Activated naive CD4-positive, alpha-beta T cell treated with anti-CD3 and anti-CD28 coated beads, Interleukin-2, amount 50 U/mL, for 16 hours (primary cell): ENCODE data around the gene IL1RN.

Experiments used
- DNase-seq: peaks from one replicate; pipeline ENCODE4 v3.0.0-alpha.2; 2020

IL1RN gene

DNA sequence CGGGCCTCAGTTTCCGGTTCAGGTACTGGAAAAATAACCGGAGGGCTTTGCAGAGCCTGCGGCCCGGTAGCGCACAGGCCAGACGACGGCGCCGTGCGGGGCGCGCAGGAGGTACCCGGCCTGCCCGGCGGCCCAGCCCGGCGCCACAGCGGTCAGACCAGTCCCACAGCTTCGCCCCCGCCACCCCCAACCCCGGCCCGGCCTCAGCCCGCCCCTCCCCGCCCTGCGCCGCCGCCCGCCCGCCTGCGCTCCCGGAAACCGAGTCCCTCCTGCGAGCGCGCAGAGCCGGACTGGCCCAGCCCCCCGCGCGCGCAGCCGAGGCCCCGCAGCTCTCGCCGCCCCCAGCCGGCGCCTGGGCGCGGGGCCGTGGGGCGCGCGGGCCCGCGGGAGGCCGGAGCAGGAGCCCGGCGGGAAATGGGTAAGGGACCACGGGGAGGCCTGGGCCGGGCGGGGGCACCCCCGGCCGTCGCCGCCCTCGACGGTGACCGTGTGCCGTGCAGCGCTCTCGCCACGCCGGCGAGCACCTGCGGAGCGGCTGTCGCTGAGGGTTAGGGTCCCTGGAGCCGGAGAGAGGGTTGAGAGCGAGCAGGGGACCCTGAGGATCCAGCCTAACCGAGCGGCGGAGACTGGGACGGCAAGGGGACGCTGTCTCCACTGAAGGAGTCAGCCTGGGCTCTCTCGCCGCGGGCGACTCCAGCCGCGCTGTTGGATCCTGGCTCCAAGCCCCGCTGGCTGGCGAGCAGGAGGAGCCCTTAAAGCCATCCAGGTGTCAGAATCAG lies 29.9 kb downstream of the IL1RN start:
- peak; percentile 60 for DNase-seq

DNA sequence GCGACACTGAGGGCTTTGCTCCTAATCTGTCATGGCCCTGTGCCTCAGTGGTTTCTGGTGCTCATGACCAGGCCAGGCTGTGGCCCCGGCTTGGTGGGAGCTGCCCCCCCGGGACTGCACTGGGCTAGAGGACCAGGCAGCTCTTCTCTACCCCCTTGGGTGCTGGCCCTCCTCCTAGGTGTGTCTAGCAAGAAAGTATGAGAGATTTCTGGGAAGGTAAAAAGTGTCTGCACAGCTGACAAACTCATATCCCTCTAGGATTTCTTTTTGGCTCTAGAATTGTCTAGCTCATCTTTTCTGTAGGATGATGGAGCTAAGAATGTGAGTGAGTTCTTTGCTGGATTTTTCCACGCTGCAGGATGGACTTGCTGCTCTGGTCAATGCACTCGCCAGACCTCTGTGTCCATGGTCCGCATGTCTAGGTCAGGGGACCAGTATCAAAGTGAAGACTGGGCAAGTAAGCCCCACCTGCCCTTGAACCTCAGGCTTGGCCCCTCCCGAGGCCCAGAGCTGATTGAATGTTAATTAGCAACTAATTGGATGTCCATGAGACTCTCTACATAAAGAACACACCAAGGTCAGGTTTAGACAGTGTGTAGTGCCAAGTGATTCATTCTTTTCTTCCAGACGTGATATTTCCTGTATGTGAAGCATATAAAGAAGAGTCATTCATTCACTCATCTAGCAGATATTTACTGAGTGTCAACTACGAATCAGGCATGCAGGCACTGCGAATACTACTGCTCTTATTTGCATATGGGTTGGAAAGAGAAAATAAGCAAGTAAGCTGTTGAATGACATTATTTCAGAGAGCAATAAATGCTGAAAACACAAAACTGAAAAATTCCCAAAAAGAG lies 30.7 kb downstream of the IL1RN start:
- DNase-seq, result no peak

DNA sequence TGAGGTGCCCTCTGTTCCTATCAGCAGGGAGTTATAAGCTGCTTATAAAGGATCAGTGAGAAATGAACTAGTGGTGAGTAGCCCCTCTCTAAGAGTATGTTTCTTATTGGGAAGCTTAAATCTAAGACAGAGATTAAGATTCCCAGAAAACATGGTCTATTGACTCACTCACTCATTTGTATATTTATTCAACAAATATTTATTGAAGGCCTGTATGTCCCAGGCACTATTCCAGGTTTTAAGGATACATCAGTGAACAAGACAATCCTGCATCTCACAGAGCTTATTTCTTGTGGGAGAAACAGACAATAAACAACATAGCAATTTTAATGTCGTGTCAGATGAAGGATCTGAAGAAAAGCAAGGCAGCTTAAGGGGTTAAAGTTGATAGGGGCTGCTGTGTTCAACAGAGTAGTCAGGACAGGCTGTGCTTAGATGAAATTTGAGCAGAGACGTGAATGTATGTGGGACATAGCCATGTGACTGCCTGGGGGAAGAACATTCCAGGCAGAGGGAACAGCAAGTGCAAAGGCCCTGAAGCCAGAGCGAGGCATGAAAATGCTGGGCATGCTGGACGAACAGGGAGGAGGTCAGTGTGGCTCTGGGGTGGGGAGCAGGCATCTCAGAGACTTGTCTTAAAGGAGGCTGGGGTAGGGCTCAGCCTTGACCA lies 31.6 kb downstream of the IL1RN start:
- DNase-seq, result no peak

DNA sequence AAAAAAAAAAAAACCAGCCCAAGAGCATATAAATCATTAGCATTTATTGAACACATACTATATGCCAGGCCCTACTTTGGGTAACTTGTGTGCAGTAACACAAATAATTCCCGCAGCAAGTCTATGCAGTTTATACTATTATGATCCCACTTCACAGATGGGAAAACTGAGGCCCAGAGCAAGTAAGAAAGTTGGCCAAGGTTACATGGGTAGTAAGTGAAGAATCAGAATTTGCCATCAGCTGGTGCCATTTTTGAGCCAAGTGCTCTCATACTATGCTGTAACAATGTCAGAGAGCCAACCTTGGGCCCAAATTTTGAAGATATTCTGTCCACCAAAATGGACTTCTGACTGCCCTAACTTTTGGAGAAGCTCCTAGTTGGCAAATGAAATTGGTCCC lies 32.9 kb downstream of the IL1RN start:
- DNase-seq, result no peak

- no peak for DNase-seq
These were observed 33.6 kb downstream of the IL1RN start for GRCh38 chr2:113160962-113161361.

DNA sequence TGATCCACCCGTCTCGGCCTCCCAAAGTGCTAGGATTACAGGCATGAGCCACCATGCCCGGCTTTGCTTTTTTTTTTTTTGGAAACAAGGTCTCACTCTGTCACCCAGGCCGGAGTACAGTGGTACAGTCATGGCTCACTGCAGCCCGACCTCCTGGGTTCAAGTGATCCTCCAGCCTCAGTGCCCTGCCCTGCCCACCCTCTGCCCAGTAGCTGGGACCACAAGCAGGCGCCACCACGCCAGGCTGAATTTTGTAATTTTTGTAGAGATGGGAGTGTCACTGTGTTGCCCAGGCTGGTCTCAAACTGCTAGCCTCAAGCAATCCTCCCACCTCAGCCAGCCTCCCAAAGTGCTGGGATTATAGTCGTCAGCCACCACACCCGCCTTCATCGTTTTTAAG lies 34.8 kb downstream of the IL1RN start:
- no peak for DNase-seq

- no peak for DNase-seq
These were observed 35.5 kb downstream of the IL1RN start for GRCh38 chr2:113162869-113163268.

GRCh38 chr2:113164215-113164929 lies 37.0 kb downstream of the IL1RN start:
- no peak for DNase-seq

- no peak for DNase-seq
These were observed 37.7 kb downstream of the IL1RN start for GRCh38 chr2:113164930-113165585.

GRCh38 chr2:113166187-113166645 lies 38.8 kb downstream of the IL1RN start:
- no peak for DNase-seq

GRCh38 chr2:113167115-113167932 lies 39.9 kb downstream of the IL1RN start:
- peak; percentile 46 for DNase-seq

GRCh38 chr2:113167962-113168340 lies 40.6 kb downstream of the IL1RN start:
- no peak for DNase-seq

DNA sequence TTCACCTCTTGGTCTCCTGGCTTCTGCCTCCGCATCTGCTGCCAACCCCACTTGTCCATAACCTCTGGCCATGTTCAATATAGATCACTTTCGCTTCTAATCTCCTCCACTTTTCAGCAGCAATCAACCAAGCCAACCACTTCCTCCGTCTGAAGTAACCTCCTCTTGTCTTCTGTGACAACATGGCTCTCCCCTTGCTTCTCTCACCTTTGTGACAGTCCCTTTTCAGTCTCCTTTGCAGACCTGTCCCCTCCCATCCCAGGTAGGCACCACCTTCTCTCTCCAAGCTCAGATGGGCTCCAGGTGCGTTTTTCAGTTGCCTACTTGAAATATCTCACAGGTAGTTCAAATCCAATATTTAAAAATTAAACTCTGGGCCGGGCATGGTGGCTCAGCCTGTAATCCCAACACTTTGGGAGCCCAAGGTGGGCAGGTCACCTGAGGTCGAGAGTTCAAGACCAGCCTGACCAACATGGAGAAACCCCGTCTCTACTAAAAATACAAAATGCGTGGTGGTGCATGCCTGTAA lies 41.7 kb downstream of the IL1RN start:
- DNase-seq, result no peak

- DNase-seq, result no peak
These were observed 42.2 kb downstream of the IL1RN start for GRCh38 chr2:113169586-113169985.

- no peak for DNase-seq
These were observed 44.1 kb downstream of the IL1RN start for GRCh38 chr2:113171334-113172075.

DNA sequence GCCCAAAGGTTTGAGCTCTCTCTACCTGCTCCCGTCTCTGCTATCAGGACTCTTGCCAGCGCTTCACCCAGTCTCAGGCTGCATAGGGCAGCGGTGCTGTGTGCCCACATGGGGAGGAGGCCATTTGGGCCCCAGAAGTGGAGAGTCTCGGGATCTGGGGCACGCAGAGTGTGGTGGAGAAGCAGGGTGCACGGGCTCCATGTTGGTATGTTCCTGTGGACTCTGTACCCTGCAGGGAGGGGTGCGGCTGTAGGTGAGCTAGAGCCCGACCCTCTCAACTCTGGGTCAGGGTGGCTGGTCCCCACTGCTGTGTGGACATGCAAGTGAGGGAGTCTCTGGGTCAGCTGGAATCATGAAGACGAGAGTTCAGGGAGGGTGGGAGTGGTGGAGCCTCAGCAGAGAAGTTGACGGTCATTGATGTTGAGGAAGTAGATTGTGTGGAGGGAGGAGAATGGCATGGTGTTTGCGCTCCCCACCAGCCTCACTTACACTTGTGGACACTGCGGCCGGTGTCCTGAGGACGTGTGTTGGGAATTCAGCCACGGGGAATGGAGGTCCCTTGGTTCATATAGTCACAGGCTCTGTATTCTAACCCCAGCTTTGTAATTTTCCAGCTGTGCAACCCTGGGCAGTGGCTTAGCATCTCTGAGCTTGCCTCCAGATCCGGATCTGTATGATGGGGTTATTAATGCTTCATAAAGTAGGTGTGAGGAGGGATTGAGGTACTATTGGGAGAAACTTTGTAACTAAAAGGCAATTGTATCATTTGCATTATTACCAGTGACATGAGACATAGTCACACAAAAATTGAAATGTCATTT lies 45.5 kb downstream of the IL1RN start:
- no peak for DNase-seq

DNA sequence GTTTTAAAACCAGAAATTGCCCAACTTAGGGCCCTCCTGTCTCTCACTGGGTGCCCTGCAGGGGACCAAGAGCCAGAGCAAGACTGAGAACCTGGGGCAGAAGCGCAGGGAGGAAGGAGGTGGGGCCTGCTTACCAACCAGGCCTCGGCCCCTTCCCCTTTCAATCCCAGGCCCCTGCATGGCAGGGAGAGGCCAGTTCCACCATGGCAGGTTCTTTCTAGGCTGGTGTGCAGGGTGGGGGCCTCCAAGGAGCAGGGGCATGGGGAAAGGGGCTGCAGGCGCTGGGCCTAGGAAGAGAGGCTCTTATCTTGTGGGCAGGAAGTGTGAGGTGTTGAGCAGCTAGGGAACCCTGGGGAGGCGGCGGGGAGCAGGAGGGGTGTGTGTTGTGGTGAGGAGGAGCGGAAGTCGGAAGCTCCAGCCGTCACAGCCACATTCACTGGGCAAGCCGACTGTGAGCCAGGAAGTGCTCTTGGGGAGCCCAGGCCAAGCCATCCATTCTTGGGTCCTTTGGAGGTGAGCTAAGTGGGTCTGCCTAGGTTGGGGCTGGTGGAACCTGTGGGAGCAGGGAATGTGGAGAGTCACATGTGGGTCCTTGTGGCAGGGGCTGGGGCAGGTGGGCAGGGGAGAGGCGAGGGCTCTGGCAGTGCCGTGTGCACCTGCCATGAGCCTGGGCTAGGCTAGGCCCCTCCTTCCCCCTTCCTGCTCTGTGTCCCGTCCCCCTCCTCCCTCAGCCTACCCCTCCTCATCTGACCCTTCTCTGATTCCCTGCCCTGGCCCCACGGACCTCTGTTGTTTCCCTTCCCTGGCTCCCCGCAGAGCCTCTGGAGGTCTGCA lies 46.4 kb downstream of the IL1RN start, which contains the start of gene PSD4:
Gene PSD4 (plus strand): TSS at position 430 of the 834 bp plus-strand sequence. CDS start 8,486 bp downstream, outside the sequence.
- DNase-seq, result peak; percentile 77

DNA sequence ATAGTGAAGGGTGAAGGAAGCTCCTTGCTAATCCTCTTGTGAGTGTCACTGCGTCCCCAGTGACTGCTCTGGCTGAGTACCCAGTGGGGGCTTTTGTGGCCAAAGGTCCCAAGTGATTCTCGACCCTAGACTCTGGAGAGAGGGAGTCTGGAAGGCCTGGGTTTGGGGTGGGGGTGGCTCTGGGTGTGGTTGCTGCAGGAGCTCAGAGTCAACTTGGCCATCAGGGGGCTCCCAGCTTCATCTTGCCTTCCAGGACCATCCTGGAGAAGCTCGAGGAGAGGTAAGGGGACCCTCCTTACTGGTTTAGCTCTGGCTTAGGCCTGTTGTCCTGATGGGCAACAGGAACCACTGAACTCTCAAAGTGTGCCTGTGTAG lies 47.0 kb downstream of the IL1RN start:
- DNase-seq, result no peak
